Smooth muscle cell (in vitro differentiated cells): ENCODE measurements around the gene HIVEP3. TPM values are rescaled to one million over a fixed set of nuclear protein-coding genes. Genes with fewer than 3 reads are reported as not detected.

Source experiments
- DNase-seq: peaks from one replicate; lab custom pipeline; 2025; ENCODE audit not compliant: unreplicated experiment; lab: John Stamatoyannopoulos, UW
- H2AFZ ChIP-seq: fragments of 200-600 bp; sonication (generic); 2 replicates; pipeline ENCODE4 v1.6.0; 2016; ENCODE audit warnings: antibody characterized with exemption, low read depth, mild to moderate bottlenecking
- H3F3A ChIP-seq: fragments of 200-600 bp; sonication (generic); 2 replicates; pipeline ENCODE4 v1.6.0; 2017; ENCODE audit warnings: antibody characterized with exemption, low read depth
- H3K27ac ChIP-seq: fragments of 200-600 bp; sonication (generic); 2 replicates; pipeline ENCODE4 v1.5.1; 2016; ENCODE audit warnings: low read depth, mild to moderate bottlenecking
- H3K27me3 ChIP-seq: fragments of 200-600 bp; sonication (generic); 2 replicates; pipeline ENCODE4 v1.6.1; 2016; ENCODE audit warnings: low read depth, mild to moderate bottlenecking
- H3K36me3 ChIP-seq: fragments of 200-600 bp; sonication (generic); 2 replicates; pipeline ENCODE4 v1.5.1; 2016; ENCODE audit warnings: low read depth
- H3K4me1 ChIP-seq: fragments of 200-600 bp; sonication (generic); 2 replicates; pipeline ENCODE4 v1.5.1; 2016; ENCODE audit warnings: low read depth
- H3K4me2 ChIP-seq: fragments of 200-600 bp; sonication (generic); 2 replicates; pipeline ENCODE4 v1.6.0; 2016; ENCODE audit warnings: mild to moderate bottlenecking
- H3K4me3 ChIP-seq: fragments of 200-600 bp; sonication (generic); 2 replicates; pipeline ENCODE4 v1.5.1; 2016; ENCODE audit warnings: mild to moderate bottlenecking
- H3K79me2 ChIP-seq: fragments of 200-600 bp; sonication (generic); 2 replicates; pipeline ENCODE4 v1.6.0; 2016; ENCODE audit warnings: low read depth, mild to moderate bottlenecking
- H3K9ac ChIP-seq: fragments of 200-600 bp; sonication (generic); 2 replicates; pipeline ENCODE4 v1.6.0; 2016; ENCODE audit warnings: low read depth
- H3K9me3 ChIP-seq: fragments of 200-600 bp; sonication (generic); replicated peaks from 2 replicates; pipeline ENCODE4 v1.5.1; 2016; ENCODE audit warnings: low read depth
- H4K20me1 ChIP-seq: fragments of 200-600 bp; sonication (generic); 2 replicates; pipeline ENCODE4 v1.6.0; 2016; ENCODE audit warnings: low read depth
- CTCF ChIP-seq: fragments of 200-600 bp; sonication (generic); IDR thresholded peaks from 2 replicates; pipeline ENCODE4 v1.5.1; 2017; ENCODE audit warnings: borderline replicate concordance, mild to moderate bottlenecking, antibody characterized with exemption; ENCODE audit not compliant: insufficient read depth, poor library complexity, severe bottlenecking
- WGBS: methylation state at CpG from one replicate; pipeline ENCODE4 v1.1.7; 2016; ENCODE audit warnings: low lambda C conversion rate; 5-methylcytosine and 5-hydroxymethylcytosine counted together
- polyA plus RNA-seq: library from polyadenylated mRNA; unstranded; fragments of >200 nt; fragmentation: Nextera tagmentation; extraction: Ambion mirVana; gene quantifications from 2 replicates; pipeline ENCODE4 v1.2.1, GENCODE V29; 2016
- total RNA-seq: library from RNA; depleted of rRNA; stranded (reverse); fragments of >200 nt; gene quantifications from 2 replicates; pipeline ENCODE4 v1.2.3, GENCODE V29; 2014

The HIVEP3 gene
- total and polyA plus RNA-seq, 2 experiments from 2014 or later: 2.1 to 6.4 TPM

- no peaks in the 10 kb centered on the region for H3K36me3 ChIP-seq
- WGBS: 26% methylated on average over 5 of the region's 5 CpGs
- H3K4me1 ChIP-seq: no peaks in the 10 kb centered on the region
- no peaks in the 10 kb centered on the region for H3K79me2 ChIP-seq
- H4K20me1 ChIP-seq: no peaks in the 10 kb centered on the region
- H3K9me3 ChIP-seq: no peaks in the 10 kb centered on the region
- no peaks in the 10 kb centered on the region for H3F3A ChIP-seq
- no peak overlapping the region for H2AFZ ChIP-seq
- no peak overlapping the region for H3K4me3 ChIP-seq
- no peak for DNase-seq
- peak overlapping the region; percentile 23 for H3K27ac ChIP-seq
- no peak overlapping the region for H3K4me2 ChIP-seq
- no peaks in the 10 kb centered on the region for H3K27me3 ChIP-seq
- no peak for TF ChIP-seq CTCF
- H3K9ac ChIP-seq: no peak overlapping the region
These were observed 67.1 kb downstream of the HIVEP3 start for GRCh38 chr1:41851589-41851988.

GRCh38 chr1:41850029-41850428, 68.7 kb downstream of the HIVEP3 start:
- no peak for DNase-seq
- H3K27ac ChIP-seq: no peak overlapping the region
- H3K4me1 ChIP-seq: no peaks in the 10 kb centered on the region
- TF ChIP-seq CTCF: no peak
- H2AFZ ChIP-seq: no peak overlapping the region
- H3K27me3 ChIP-seq: no peaks in the 10 kb centered on the region
- 84% methylated on average over 2 of the region's 2 CpGs for WGBS
- no peaks in the 10 kb centered on the region for H3K36me3 ChIP-seq
- no peaks in the 10 kb centered on the region for H3K9me3 ChIP-seq
- H3K79me2 ChIP-seq: no peaks in the 10 kb centered on the region
- no peak overlapping the region for H3K4me3 ChIP-seq
- no peak overlapping the region for H3K4me2 ChIP-seq
- no peak overlapping the region for H3K9ac ChIP-seq
- peaks cover 6% of the 10 kb centered on the region for H3F3A ChIP-seq
- no peaks in the 10 kb centered on the region for H4K20me1 ChIP-seq

- H2AFZ ChIP-seq: no peak overlapping the region
- no peaks in the 10 kb centered on the region for H3K36me3 ChIP-seq
- no peaks in the 10 kb centered on the region for H3K9me3 ChIP-seq
- no peaks in the 10 kb centered on the region for H3K79me2 ChIP-seq
- whole genome bisulfite sequencing: 98% methylated on average over 4 of the region's 4 CpGs
- H3F3A ChIP-seq: peaks cover 6% of the 10 kb centered on the region
- no peak overlapping the region for H3K9ac ChIP-seq
- H3K4me3 ChIP-seq: no peak overlapping the region
- H3K4me2 ChIP-seq: no peak overlapping the region
- H3K27me3 ChIP-seq: no peaks in the 10 kb centered on the region
- H3K4me1 ChIP-seq: no peaks in the 10 kb centered on the region
- no peak for DNase-seq
- no peaks in the 10 kb centered on the region for H4K20me1 ChIP-seq
- TF ChIP-seq CTCF: no peak
- H3K27ac ChIP-seq: no peak overlapping the region
These were observed 69.4 kb downstream of the HIVEP3 start for GRCh38 chr1:41849211-41849759.
